DND-41 (cell line): ENCODE measurements around the gene LAMB3.

Source experiments
- ATAC-seq: fragments of 200-7000 bp; cut with Tn5 transposase; 3 replicates; pipeline ENCODE4 v1.9.1; 2021; ENCODE audit warnings: low read depth; ENCODE audit not compliant: insufficient read depth
- DNase-seq: peaks from one replicate; pipeline ENCODE4 v3.0.0-alpha.2; 2020
- H2AFZ ChIP-seq: 2 replicates; pipeline ENCODE4 v1.6.0; 2012; ENCODE audit warnings: low read depth, low read length
- H3K27ac ChIP-seq: 2 replicates; pipeline ENCODE4 v1.5.1; 2012; ENCODE audit warnings: low read length, inconsistent platforms
- H3K27me3 ChIP-seq: fragments of 200-600 bp; sonication (generic); 2 replicates; pipeline ENCODE4 v1.6.0; 2012; ENCODE audit warnings: low read length, mild to moderate bottlenecking, inconsistent platforms; ENCODE audit not compliant: insufficient read depth, poor library complexity
- H3K36me3 ChIP-seq: 2 replicates; pipeline ENCODE4 v1.5.1; 2012; ENCODE audit warnings: low read length, inconsistent platforms; ENCODE audit not compliant: insufficient read depth
- H3K4me1 ChIP-seq: 2 replicates; pipeline ENCODE4 v1.5.1; 2012; ENCODE audit warnings: mild to moderate bottlenecking, low read length; ENCODE audit not compliant: insufficient read depth
- H3K4me2 ChIP-seq: 2 replicates; pipeline ENCODE4 v1.6.0; 2012; ENCODE audit warnings: mild to moderate bottlenecking, moderate library complexity, low read length, inconsistent platforms; ENCODE audit not compliant: insufficient read depth
- H3K4me3 ChIP-seq, 2 experiments: fragments of 200-600 bp in 1 of 2; shearing (Covaris generic) in 1 of 2; 2 replicates each; pipeline ENCODE4 v1.5.1; 2012 to 2016; ENCODE audit warnings: inconsistent platforms in 2 of 2, low read length in 2 of 2, mild to moderate bottlenecking in 2 of 2, low read depth in 1 of 2, moderate library complexity in 1 of 2
- H3K79me2 ChIP-seq: 2 replicates; pipeline ENCODE4 v1.6.0; 2012; ENCODE audit warnings: low read length, inconsistent platforms; ENCODE audit not compliant: insufficient read depth
- H3K9ac ChIP-seq: 2 replicates; pipeline ENCODE4 v1.6.0; 2012; ENCODE audit warnings: low read depth, mild to moderate bottlenecking, inconsistent platforms, low read length, moderate library complexity
- H3K9me3 ChIP-seq: 2 replicates; pipeline ENCODE4 v1.5.1; 2012; ENCODE audit warnings: low read length, moderate library complexity, mild to moderate bottlenecking, inconsistent platforms; ENCODE audit not compliant: insufficient read depth, severe bottlenecking
- H4K20me1 ChIP-seq: 2 replicates; pipeline ENCODE4 v1.6.0; 2012; ENCODE audit warnings: low read length; ENCODE audit not compliant: insufficient read depth
- EZH2 ChIP-seq: IDR thresholded peaks from 3 replicates; pipeline ENCODE4 v1.6.1; 2012; ENCODE audit warnings: borderline replicate concordance, low read depth, mild to moderate bottlenecking, moderate library complexity, low read length, inconsistent platforms; ENCODE audit not compliant: severe bottlenecking
- TF ChIP-seq, protein P1 (sequence below): IDR thresholded peaks from 2 replicates; pipeline ENCODE4 v1.5.1; 2012; ENCODE audit warnings: borderline replicate concordance, low read length, moderate library complexity, mild to moderate bottlenecking; ENCODE audit not compliant: poor library complexity, severe bottlenecking; ENCODE audit errors: extremely low read depth

Gene LAMB3

GRCh38 chr1:209646558-209646957 is 5.7 kb downstream of the LAMB3 start:
- Histone ChIP-seq H4K20me1 (no peaks in the 10 kb centered on the region), H3K27ac (no peak overlapping the region), H3K36me3 (no peaks in the 10 kb centered on the region), H3K79me2 (no peaks in the 10 kb centered on the region), H3K4me3 (no peak overlapping the region), H3K27me3 (peaks cover 3% of the 10 kb centered on the region), H3K4me2 (no peak overlapping the region), H3K9ac (no peak overlapping the region), H3K4me1 (no peaks in the 10 kb centered on the region), H2AFZ (no peak overlapping the region), H3K9me3 (no peaks in the 10 kb centered on the region)
- TF ChIP-seq, protein P1, sequence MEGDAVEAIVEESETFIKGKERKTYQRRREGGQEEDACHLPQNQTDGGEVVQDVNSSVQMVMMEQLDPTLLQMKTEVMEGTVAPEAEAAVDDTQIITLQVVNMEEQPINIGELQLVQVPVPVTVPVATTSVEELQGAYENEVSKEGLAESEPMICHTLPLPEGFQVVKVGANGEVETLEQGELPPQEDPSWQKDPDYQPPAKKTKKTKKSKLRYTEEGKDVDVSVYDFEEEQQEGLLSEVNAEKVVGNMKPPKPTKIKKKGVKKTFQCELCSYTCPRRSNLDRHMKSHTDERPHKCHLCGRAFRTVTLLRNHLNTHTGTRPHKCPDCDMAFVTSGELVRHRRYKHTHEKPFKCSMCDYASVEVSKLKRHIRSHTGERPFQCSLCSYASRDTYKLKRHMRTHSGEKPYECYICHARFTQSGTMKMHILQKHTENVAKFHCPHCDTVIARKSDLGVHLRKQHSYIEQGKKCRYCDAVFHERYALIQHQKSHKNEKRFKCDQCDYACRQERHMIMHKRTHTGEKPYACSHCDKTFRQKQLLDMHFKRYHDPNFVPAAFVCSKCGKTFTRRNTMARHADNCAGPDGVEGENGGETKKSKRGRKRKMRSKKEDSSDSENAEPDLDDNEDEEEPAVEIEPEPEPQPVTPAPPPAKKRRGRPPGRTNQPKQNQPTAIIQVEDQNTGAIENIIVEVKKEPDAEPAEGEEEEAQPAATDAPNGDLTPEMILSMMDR, result peak; percentile 36
- no peak for TF ChIP-seq EZH2
- no peak for DNase-seq
- ATAC-seq, result no peak

- TF ChIP-seq, protein P1, result no peak
- no peak for TF ChIP-seq EZH2
- no peaks in the 10 kb centered on the region for H3K79me2 ChIP-seq
Observed at GRCh38 chr1:209645574-209646452, 6.4 kb downstream of the LAMB3 start.

GRCh38 chr1:209643285-209644020 is 8.8 kb downstream of the LAMB3 start:
- Histone ChIP-seq H2AFZ (no peak overlapping the region), H3K4me3 (no peak overlapping the region), H4K20me1 (no peaks in the 10 kb centered on the region), H3K27ac (no peak overlapping the region), H3K9ac (no peak overlapping the region), H3K36me3 (no peaks in the 10 kb centered on the region), H3K4me2 (no peak overlapping the region), H3K79me2 (no peaks in the 10 kb centered on the region), H3K9me3 (no peaks in the 10 kb centered on the region), H3K27me3 (peaks cover 6% of the 10 kb centered on the region), H3K4me1 (no peaks in the 10 kb centered on the region)
- ATAC-seq (no peak), DNase-seq (no peak)
- TF ChIP-seq, protein P1, result no peak
- TF ChIP-seq EZH2, result no peak

More at GRCh38 chr1:209645574-209646452, 6.4 kb downstream of the LAMB3 start:
- ATAC-seq, result no peak
- no peaks in the 10 kb centered on the region for H3K4me1 ChIP-seq
- peaks cover 5% of the 10 kb centered on the region for H3K27me3 ChIP-seq
- no peak overlapping the region for H3K4me3 ChIP-seq
- H3K36me3 ChIP-seq, result no peaks in the 10 kb centered on the region
- H3K9me3 ChIP-seq, result no peaks in the 10 kb centered on the region
- H3K4me2 ChIP-seq, result no peak overlapping the region
- no peak for DNase-seq
- no peaks in the 10 kb centered on the region for H4K20me1 ChIP-seq
- no peak overlapping the region for H3K9ac ChIP-seq
- H3K27ac ChIP-seq, result no peak overlapping the region
- no peak overlapping the region for H2AFZ ChIP-seq
